HCT116 (cell line): ENCODE data around the gene MNDA.

Experiments
- CBX3 ChIP-seq: IDR thresholded peaks from 2 replicates; pipeline ENCODE4 v1.6.1; 2012; ENCODE audit warnings: low read depth
- CEBPB ChIP-seq: IDR thresholded peaks from 2 replicates; pipeline ENCODE4 v1.6.1; 2012; ENCODE audit warnings: low read depth
- CTCF ChIP-seq, 3 experiments: fragments of 200-600 bp in 1 of 3; sonication (generic) in 1 of 3; IDR thresholded peaks in 2 of 3; conservative IDR thresholded peaks in 1 of 3; 2 replicates each; pipeline ENCODE4 v1.5.1; 2012 to 2017; ENCODE audit warnings: low read depth in 2 of 3, low read length in 2 of 3, antibody characterized with exemption in 1 of 3, borderline replicate concordance in 1 of 3, control low read depth in 1 of 3, mild to moderate bottlenecking in 1 of 3, mixed read lengths in 1 of 3, mixed run types in 1 of 3, moderate library complexity in 1 of 3; ENCODE audit not compliant: insufficient read depth in 1 of 3
- EZH2 ChIP-seq: fragments of 200-600 bp; sonication (generic); IDR thresholded peaks from 2 replicates; pipeline ENCODE4 v1.6.1; 2017; ENCODE audit warnings: antibody characterized with exemption, mixed run types
- FOSL1 ChIP-seq: IDR thresholded peaks from 2 replicates; pipeline ENCODE4 v1.6.1; 2012; ENCODE audit warnings: low read depth
- MAX ChIP-seq: IDR thresholded peaks from 2 replicates; pipeline ENCODE4 v1.6.1; 2012
- POLR2AphosphoS5 ChIP-seq: IDR thresholded peaks from 2 replicates; pipeline ENCODE4 v1.6.1; 2011; ENCODE audit warnings: mild to moderate bottlenecking, low read depth, low read length, moderate library complexity
- RAD21 ChIP-seq: IDR thresholded peaks from 2 replicates; pipeline ENCODE4 v1.6.1; 2012; ENCODE audit warnings: low read depth, mild to moderate bottlenecking

GRCh38 chr1:158801396-158801795 is 29.8 kb upstream of the MNDA start:
- TF ChIP-seq CTCF (IDR thresholded peaks at IDR 0.05 in 2 of 3, conservative IDR thresholded peaks at IDR 0.05 in 1 of 3; ENCODE audit: borderline replicate concordance in 1 of 3, insufficient read depth in 1 of 3, low read depth in 2 of 3, low read length in 2 of 3) (no peak), RAD21 (no peak), EZH2 (no peak), CBX3 (no peak), POLR2AphosphoS5 (no peak), CEBPB (no peak), MAX (no peak), FOSL1 (no peak)
